H9 (cell line): ENCODE results near the gene NRP2. TPM values are rescaled to one million over a fixed set of nuclear protein-coding genes. Genes with fewer than 3 reads are reported as not detected.
A peak's percentile ranks its signal among the peaks of the same experiment; 100 is the strongest.

ENCODE experiments used
- DNase-seq: peaks from one replicate; pipeline ENCODE4 v3.0.0-alpha.2; 2017
- H2AFZ ChIP-seq: one replicate; pipeline ENCODE4 v1.6.1; 2013; ENCODE audit warnings: mild to moderate bottlenecking, low read length, control low read depth, moderate library complexity
- H2AK5ac ChIP-seq: 2 replicates; pipeline ENCODE4 v1.6.1; 2013; ENCODE audit warnings: low read length, control low read depth, mixed read lengths; ENCODE audit not compliant: insufficient read length
- H2BK120ac ChIP-seq: one replicate; pipeline ENCODE4 v1.6.1; 2013; ENCODE audit warnings: low read depth, mild to moderate bottlenecking, low read length, control low read depth, inconsistent platforms; ENCODE audit not compliant: poor library complexity, severe bottlenecking
- H2BK12ac ChIP-seq: 2 replicates; pipeline ENCODE4 v1.6.1; 2013; ENCODE audit warnings: low read length, control low read depth, mixed read lengths, low read depth; ENCODE audit not compliant: insufficient read length
- H2BK15ac ChIP-seq: 2 replicates; pipeline ENCODE4 v1.6.1; 2013; ENCODE audit warnings: low read depth, low read length, control low read depth
- H2BK20ac ChIP-seq: one replicate; pipeline ENCODE4 v1.6.1; 2013; ENCODE audit warnings: low read depth, mild to moderate bottlenecking, low read length, control low read depth, inconsistent platforms; ENCODE audit not compliant: poor library complexity, severe bottlenecking
- H2BK5ac ChIP-seq: 2 replicates; pipeline ENCODE4 v1.6.1; 2013; ENCODE audit warnings: low read length, control low read depth, mixed read lengths; ENCODE audit not compliant: insufficient read length
- H3K14ac ChIP-seq: 2 replicates; pipeline ENCODE4 v1.6.1; 2013; ENCODE audit warnings: low read length, control low read depth; ENCODE audit not compliant: insufficient read depth
- H3K18ac ChIP-seq: 2 replicates; pipeline ENCODE4 v1.6.1; 2013; ENCODE audit warnings: low read depth, mild to moderate bottlenecking, mixed read lengths, low read length, control low read depth; ENCODE audit not compliant: insufficient read length
- H3K23ac ChIP-seq: 2 replicates; pipeline ENCODE4 v1.6.1; 2013; ENCODE audit warnings: low read length, control low read depth, mixed read lengths, low read depth; ENCODE audit not compliant: insufficient read length
- H3K23me2 ChIP-seq: 2 replicates; pipeline ENCODE4 v1.6.1; 2013; ENCODE audit warnings: low read depth, mild to moderate bottlenecking, mixed read lengths, low read length, control low read depth; ENCODE audit not compliant: insufficient read length, poor library complexity, severe bottlenecking
- H3K27ac ChIP-seq: 2 replicates; pipeline ENCODE4 v1.5.1; 2013; ENCODE audit warnings: low read length, control low read depth, mixed read lengths, low read depth; ENCODE audit not compliant: insufficient read length
- H3K27me3 ChIP-seq: 2 replicates; pipeline ENCODE4 v1.6.1; 2013; ENCODE audit warnings: low read length, control low read depth, inconsistent platforms; ENCODE audit not compliant: insufficient read depth
- H3K4ac ChIP-seq: 2 replicates; pipeline ENCODE4 v1.6.1; 2013; ENCODE audit warnings: low read depth, mild to moderate bottlenecking, control low read depth, inconsistent platforms, low read length, moderate library complexity
- H3K4me1 ChIP-seq: 2 replicates; pipeline ENCODE4 v1.6.1; 2013; ENCODE audit warnings: low read length, control low read depth, inconsistent platforms; ENCODE audit not compliant: insufficient read depth
- H3K4me2 ChIP-seq: 2 replicates; pipeline ENCODE4 v1.6.1; 2013; ENCODE audit warnings: low read length, control low read depth, mixed read lengths; ENCODE audit not compliant: insufficient read length, insufficient read depth
- H3K56ac ChIP-seq: 2 replicates; pipeline ENCODE4 v1.6.1; 2013; ENCODE audit warnings: low read depth, mild to moderate bottlenecking, mixed read lengths, low read length, control low read depth; ENCODE audit not compliant: insufficient read length
- H3K79me1 ChIP-seq: 2 replicates; pipeline ENCODE4 v1.6.1; 2013; ENCODE audit warnings: low read depth, mild to moderate bottlenecking, moderate library complexity, low read length, control low read depth, inconsistent platforms; ENCODE audit not compliant: insufficient read depth, poor library complexity, severe bottlenecking
- H3K79me2 ChIP-seq: 2 replicates; pipeline ENCODE4 v1.6.1; 2013; ENCODE audit warnings: low read length, control low read depth, inconsistent platforms; ENCODE audit not compliant: insufficient read depth
- H3K9ac ChIP-seq: 2 replicates; pipeline ENCODE4 v1.6.1; 2013; ENCODE audit warnings: low read length, control low read depth, mixed read lengths; ENCODE audit not compliant: insufficient read length; ENCODE audit errors: extremely low read depth
- H3K9me3 ChIP-seq: one replicate; pipeline ENCODE4 v1.6.1; 2013; ENCODE audit warnings: low read depth, low read length, inconsistent platforms; ENCODE audit not compliant: control insufficient read depth
- H3T11ph ChIP-seq: one replicate; pipeline ENCODE4 v1.6.1; 2013; ENCODE audit warnings: mild to moderate bottlenecking, low read length, control low read depth, inconsistent platforms
- H4K20me1 ChIP-seq: one replicate; pipeline ENCODE4 v1.6.1; 2013; ENCODE audit not compliant: control insufficient read depth, insufficient read length, insufficient read depth
- H4K5ac ChIP-seq: 2 replicates; pipeline ENCODE4 v1.6.1; 2013; ENCODE audit warnings: low read depth, mild to moderate bottlenecking, mixed read lengths, low read length, control low read depth; ENCODE audit not compliant: insufficient read length
- H4K8ac ChIP-seq: replicated peaks from 2 replicates; pipeline ENCODE4 v1.6.1; 2013; ENCODE audit warnings: low read length, control low read depth, mixed read lengths, low read depth; ENCODE audit not compliant: insufficient read length
- H4K91ac ChIP-seq: 2 replicates; pipeline ENCODE4 v1.6.1; 2013; ENCODE audit warnings: low read depth, mild to moderate bottlenecking, moderate library complexity, mixed read lengths, low read length, control low read depth; ENCODE audit not compliant: insufficient read length
- H3K27ac Mint-ChIP-seq, 3 experiments: 2 replicates in 2 of 3; 3 replicates in 1 of 3; pipeline ENCODE4 v1.8.0; 2020 to 2021; ENCODE audit warnings: mixed read lengths in 3 of 3, mild to moderate bottlenecking in 1 of 3, moderate library complexity in 1 of 3
- H3K27me3 Mint-ChIP-seq: 2 replicates; pipeline ENCODE4 v1.8.0; 2021; ENCODE audit warnings: low read depth, mild to moderate bottlenecking, moderate library complexity, mixed read lengths
- H3K36me3 Mint-ChIP-seq, 3 experiments: 2 replicates in 2 of 3; 3 replicates in 1 of 3; pipeline ENCODE4 v1.8.0; 2020 to 2021; ENCODE audit warnings: low read depth in 3 of 3, mixed read lengths in 3 of 3; ENCODE audit not compliant: insufficient read depth in 1 of 3
- H3K4me1 Mint-ChIP-seq, 2 experiments: 2 replicates each; pipeline ENCODE4 v1.8.0; 2020; ENCODE audit warnings: mixed read lengths in 2 of 2
- H3K4me3 Mint-ChIP-seq, 2 experiments: 2 replicates in 1 of 2; 3 replicates in 1 of 2; pipeline ENCODE4 v1.8.0; 2020 to 2021; ENCODE audit warnings: mild to moderate bottlenecking in 2 of 2, mixed read lengths in 2 of 2, moderate library complexity in 1 of 2
- H3K9me3 Mint-ChIP-seq, 2 experiments: 2 replicates in 1 of 2; 3 replicates in 1 of 2; pipeline ENCODE4 v1.8.0; 2020; ENCODE audit warnings: mild to moderate bottlenecking in 2 of 2, mixed read lengths in 2 of 2, moderate library complexity in 1 of 2
- WGBS: extraction: QIAGEN DNeasy Blood & Tissue Kit; methylation state at CpG from one replicate; pipeline ENCODE4 v1.1.7; 2013; ENCODE audit warnings: missing lambda C conversion rate, low lambda C conversion rate, mixed read lengths; ENCODE audit not compliant: insufficient read length; ENCODE audit errors: extremely low coverage; 5-methylcytosine and 5-hydroxymethylcytosine counted together
- total RNA-seq: library from RNA; stranded (reverse); gene quantifications from 2 replicates; pipeline ENCODE4 v1.2.1, GENCODE V29; 2021
- TF ChIP-seq, protein P1 (sequence below): fragments of 200-600 bp; sonication (generic); conservative IDR thresholded peaks from 3 replicates; pipeline ENCODE4 v1.8.0; 2021; ENCODE audit warnings: antibody characterized with exemption, mild to moderate bottlenecking

The NRP2 gene
- total RNA-seq, 1 experiment from 2014 or later = 19.7 TPM

GRCh38 chr2:205781244-205781931, 99.1 kb downstream of the NRP2 start:
- Histone ChIP-seq H2BK5ac (no peak overlapping the region), H3K14ac (no peak overlapping the region), H4K5ac (no peak overlapping the region), H4K91ac (no peak overlapping the region), H2BK20ac (no peak overlapping the region), H3K23me2 (no peaks in the 10 kb centered on the region), H3K23ac (no peak overlapping the region), H3K27me3 (no peaks in the 10 kb centered on the region), H3K4me1 (no peaks in the 10 kb centered on the region), H2BK120ac (no peak overlapping the region), H4K8ac (no peak overlapping the region), H2AFZ (no peak overlapping the region), H2AK5ac (no peak overlapping the region), H2BK12ac (no peak overlapping the region), H3K9ac (no peak overlapping the region), H3K56ac (no peak overlapping the region), H3T11ph (no peak overlapping the region), H3K4me2 (no peak overlapping the region), H3K79me2 (no peaks in the 10 kb centered on the region), H3K9me3 (no peaks in the 10 kb centered on the region), H4K20me1 (no peaks in the 10 kb centered on the region), H3K27ac (no peak overlapping the region), H3K18ac (no peak overlapping the region), H3K4ac (no peak overlapping the region), H2BK15ac (no peak overlapping the region), H3K79me1 (no peaks in the 10 kb centered on the region)
- Mint-ChIP-seq H3K36me3 (peaks cover 0 to 8% (median 5%) of the 10 kb centered on the region in 3 experiments; a peak in 3 of 7 replicates), H3K4me1 (peaks cover 3 to 10% of the 10 kb centered on the region in 2 experiments), H3K4me3 (no peak overlapping the region), H3K9me3 (no peaks in the 10 kb centered on the region), H3K27ac (peak overlapping the region in 2 of 3 experiments; percentile 32 to 44; a peak in 2 of 7 replicates), H3K27me3 (peaks cover 7% of the 10 kb centered on the region)
- no peak for DNase-seq
- TF ChIP-seq, protein P1, sequence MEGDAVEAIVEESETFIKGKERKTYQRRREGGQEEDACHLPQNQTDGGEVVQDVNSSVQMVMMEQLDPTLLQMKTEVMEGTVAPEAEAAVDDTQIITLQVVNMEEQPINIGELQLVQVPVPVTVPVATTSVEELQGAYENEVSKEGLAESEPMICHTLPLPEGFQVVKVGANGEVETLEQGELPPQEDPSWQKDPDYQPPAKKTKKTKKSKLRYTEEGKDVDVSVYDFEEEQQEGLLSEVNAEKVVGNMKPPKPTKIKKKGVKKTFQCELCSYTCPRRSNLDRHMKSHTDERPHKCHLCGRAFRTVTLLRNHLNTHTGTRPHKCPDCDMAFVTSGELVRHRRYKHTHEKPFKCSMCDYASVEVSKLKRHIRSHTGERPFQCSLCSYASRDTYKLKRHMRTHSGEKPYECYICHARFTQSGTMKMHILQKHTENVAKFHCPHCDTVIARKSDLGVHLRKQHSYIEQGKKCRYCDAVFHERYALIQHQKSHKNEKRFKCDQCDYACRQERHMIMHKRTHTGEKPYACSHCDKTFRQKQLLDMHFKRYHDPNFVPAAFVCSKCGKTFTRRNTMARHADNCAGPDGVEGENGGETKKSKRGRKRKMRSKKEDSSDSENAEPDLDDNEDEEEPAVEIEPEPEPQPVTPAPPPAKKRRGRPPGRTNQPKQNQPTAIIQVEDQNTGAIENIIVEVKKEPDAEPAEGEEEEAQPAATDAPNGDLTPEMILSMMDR = no peak
- WGBS = no CpG with 5 or more reads among the region's 5 CpGs
